ENCODE data around the gene RBM23.

Gene RBM23

DNA sequence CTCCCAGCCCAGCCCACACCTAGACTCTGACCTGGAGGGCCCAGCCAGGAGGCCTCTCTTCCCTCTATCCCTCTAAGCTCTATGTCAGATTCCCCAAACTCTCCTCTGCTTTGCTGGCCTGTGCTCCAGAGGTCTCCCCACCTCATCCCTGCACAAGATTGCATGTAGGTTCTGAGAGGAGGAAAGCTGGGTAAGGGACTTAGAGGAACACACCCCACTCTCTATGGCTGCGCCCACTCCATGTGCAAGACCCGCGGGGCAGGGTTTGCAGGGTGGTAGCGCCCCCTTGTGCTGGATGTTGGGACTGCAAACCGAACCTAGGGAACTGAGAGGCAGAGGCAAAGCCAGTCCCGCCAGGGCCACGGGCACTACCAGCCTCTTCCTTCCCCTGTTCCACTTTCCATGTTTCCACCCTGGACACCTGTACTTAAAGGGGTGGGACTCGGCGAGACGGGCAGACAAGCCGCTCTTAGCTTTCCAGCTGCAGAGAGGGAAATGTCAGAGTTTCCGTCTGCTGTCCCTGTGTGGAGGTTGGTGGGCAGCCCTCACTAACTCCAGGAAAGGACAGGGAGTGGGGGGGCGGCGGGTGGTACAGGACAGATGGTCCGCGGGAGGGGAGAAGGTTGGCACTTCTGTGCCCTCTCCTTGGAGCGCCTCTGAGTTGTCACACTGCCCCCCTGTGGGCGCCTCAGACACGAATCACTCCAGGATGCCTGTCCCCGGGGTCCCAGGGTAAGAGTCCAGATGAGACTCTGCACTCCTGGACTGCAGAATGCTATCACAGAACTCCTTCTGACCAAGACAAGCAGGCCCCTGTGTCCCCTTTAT lies 65.8 kb downstream of the RBM23 start (continued):
- TF ChIP-seq EGR2 (tag by site-specific recombination; IDR thresholded peaks at IDR 0.05; ENCODE audit: low read depth), result peak; percentile 68
- no peak for TF ChIP-seq ZNF518A (tag by site-specific recombination; conservative IDR thresholded peaks at IDR 0.05; ENCODE audit: low read depth)
- no peak for TF ChIP-seq ZNF544 (tag by site-specific recombination; IDR thresholded peaks at IDR 0.05)
- no peak for TF ChIP-seq PRDM6 (tag by site-specific recombination; IDR thresholded peaks at IDR 0.05)
- no peak for TF ChIP-seq ZNF776 (tag by site-specific recombination; IDR thresholded peaks at IDR 0.05; ENCODE audit: borderline replicate concordance)
- TF ChIP-seq, protein P1, sequence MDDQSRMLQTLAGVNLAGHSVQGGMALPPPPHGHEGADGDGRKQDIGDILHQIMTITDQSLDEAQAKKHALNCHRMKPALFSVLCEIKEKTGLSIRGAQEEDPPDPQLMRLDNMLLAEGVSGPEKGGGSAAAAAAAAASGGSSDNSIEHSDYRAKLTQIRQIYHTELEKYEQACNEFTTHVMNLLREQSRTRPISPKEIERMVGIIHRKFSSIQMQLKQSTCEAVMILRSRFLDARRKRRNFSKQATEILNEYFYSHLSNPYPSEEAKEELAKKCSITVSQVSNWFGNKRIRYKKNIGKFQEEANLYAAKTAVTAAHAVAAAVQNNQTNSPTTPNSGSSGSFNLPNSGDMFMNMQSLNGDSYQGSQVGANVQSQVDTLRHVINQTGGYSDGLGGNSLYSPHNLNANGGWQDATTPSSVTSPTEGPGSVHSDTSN (CRISPR knock-in tag; IDR thresholded peaks at IDR 0.05), result no peak
- TF ChIP-seq ATF2 (tag by site-specific recombination; IDR thresholded peaks at IDR 0.05; ENCODE audit: low read depth), result no peak
- TF ChIP-seq HOXD13 (CRISPR knock-in tag; IDR thresholded peaks at IDR 0.05; ENCODE audit: borderline replicate concordance), result no peak
- TF ChIP-seq ZNF791 (tag by site-specific recombination; IDR thresholded peaks at IDR 0.05), result no peak
- no peak for TF ChIP-seq GLIS2 (tag by site-specific recombination; IDR thresholded peaks at IDR 0.05)
- TF ChIP-seq ZFP41 (tag by site-specific recombination; IDR thresholded peaks at IDR 0.05; ENCODE audit: borderline replicate concordance), result no peak
- no peak for TF ChIP-seq ZNF585B (tag by site-specific recombination; IDR thresholded peaks at IDR 0.05)
- TF ChIP-seq WT1 (tag by site-specific recombination; IDR thresholded peaks at IDR 0.05), result no peak
- no peak for TF ChIP-seq ZNF660 (tag by site-specific recombination; IDR thresholded peaks at IDR 0.05)
- no peak for TF ChIP-seq GFI1B (tag by site-specific recombination; IDR thresholded peaks at IDR 0.05)
- no peak for TF ChIP-seq ZNF433 (tag by site-specific recombination; IDR thresholded peaks at IDR 0.05; ENCODE audit: low read depth)
- TF ChIP-seq, protein P2, sequence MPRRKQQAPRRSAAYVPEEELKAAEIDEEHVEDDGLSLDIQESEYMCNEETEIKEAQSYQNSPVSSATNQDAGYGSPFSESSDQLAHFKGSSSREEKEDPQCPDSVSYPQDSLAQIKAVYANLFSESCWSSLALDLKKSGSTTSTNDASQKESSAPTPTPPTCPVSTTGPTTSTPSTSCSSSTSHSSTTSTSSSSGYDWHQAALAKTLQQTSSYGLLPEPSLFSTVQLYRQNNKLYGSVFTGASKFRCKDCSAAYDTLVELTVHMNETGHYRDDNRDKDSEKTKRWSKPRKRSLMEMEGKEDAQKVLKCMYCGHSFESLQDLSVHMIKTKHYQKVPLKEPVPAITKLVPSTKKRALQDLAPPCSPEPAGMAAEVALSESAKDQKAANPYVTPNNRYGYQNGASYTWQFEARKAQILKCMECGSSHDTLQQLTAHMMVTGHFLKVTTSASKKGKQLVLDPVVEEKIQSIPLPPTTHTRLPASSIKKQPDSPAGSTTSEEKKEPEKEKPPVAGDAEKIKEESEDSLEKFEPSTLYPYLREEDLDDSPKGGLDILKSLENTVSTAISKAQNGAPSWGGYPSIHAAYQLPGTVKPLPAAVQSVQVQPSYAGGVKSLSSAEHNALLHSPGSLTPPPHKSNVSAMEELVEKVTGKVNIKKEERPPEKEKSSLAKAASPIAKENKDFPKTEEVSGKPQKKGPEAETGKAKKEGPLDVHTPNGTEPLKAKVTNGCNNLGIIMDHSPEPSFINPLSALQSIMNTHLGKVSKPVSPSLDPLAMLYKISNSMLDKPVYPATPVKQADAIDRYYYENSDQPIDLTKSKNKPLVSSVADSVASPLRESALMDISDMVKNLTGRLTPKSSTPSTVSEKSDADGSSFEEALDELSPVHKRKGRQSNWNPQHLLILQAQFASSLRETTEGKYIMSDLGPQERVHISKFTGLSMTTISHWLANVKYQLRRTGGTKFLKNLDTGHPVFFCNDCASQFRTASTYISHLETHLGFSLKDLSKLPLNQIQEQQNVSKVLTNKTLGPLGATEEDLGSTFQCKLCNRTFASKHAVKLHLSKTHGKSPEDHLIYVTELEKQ (tag by site-specific recombination; IDR thresholded peaks at IDR 0.05; ENCODE audit: borderline replicate concordance), result no peak
- peak; percentile 77 for TF ChIP-seq ZFHX2 (tag by site-specific recombination; conservative IDR thresholded peaks at IDR 0.05)
- TF ChIP-seq YY1 (tag by site-specific recombination; IDR thresholded peaks at IDR 0.05), result no peak
- no peak for TF ChIP-seq GLI2 (tag by site-specific recombination; IDR thresholded peaks at IDR 0.05; ENCODE audit: borderline replicate concordance, low read depth)
- TF ChIP-seq, protein P3, sequence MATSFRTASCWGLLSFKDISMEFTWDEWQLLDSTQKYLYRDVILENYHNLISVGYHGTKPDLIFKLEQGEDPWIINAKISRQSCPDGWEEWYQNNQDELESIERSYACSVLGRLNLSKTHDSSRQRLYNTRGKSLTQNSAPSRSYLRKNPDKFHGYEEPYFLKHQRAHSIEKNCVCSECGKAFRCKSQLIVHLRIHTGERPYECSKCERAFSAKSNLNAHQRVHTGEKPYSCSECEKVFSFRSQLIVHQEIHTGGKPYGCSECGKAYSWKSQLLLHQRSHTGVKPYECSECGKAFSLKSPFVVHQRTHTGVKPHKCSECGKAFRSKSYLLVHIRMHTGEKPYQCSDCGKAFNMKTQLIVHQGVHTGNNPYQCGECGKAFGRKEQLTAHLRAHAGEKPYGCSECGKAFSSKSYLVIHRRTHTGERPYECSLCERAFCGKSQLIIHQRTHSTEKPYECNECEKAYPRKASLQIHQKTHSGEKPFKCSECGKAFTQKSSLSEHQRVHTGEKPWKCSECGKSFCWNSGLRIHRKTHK (tag by site-specific recombination; IDR thresholded peaks at IDR 0.05), result no peak
